ENCODE measurements around the gene ZNF560.

Gene ZNF560

GRCh38 chr19:9528757-9529336, 30.4 kb upstream of the ZNF560 start:
- no peak for TF ChIP-seq CTCF (IDR thresholded peaks at IDR 0.05; ENCODE audit: low read depth, low read length)
- no peak overlapping the region for H3K4me3 ChIP-seq (ENCODE audit: low read depth, low read length)

- no peak for TF ChIP-seq CTCF (IDR thresholded peaks at IDR 0.05; ENCODE audit: low read depth, low read length)
- H3K4me3 ChIP-seq (ENCODE audit: low read depth, low read length) = no peak overlapping the region
Observed at GRCh38 chr19:9523885-9524474, 25.6 kb upstream of the ZNF560 start.

- no peak for TF ChIP-seq CTCF (IDR thresholded peaks at IDR 0.05; ENCODE audit: low read depth, low read length)
- no peak overlapping the region for H3K4me3 ChIP-seq (ENCODE audit: low read depth, low read length)
Observed at GRCh38 chr19:9507285-9507684, 8.9 kb upstream of the ZNF560 start.

DNA sequence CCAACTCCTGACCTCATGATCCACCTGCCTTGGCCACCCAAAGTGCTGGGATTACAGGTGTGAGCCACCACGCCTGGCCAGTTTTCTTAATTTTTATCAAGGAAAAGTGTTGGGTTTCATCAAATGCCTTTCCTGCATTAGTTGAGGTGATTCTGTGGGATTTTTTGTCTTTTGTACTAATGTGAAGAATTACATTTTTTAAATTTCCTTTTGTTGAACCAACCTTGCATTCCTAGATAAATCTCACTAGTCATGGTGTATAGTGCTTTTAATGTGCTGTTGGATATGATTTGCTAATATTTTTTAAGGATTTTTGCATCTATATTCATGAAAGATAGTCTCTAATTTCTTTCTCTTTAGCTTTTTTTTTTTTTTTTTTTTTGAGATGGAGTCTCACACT, 2.4 kb upstream of the ZNF560 start:
- no peak for TF ChIP-seq CTCF (IDR thresholded peaks at IDR 0.05; ENCODE audit: low read depth, low read length)

DNA sequence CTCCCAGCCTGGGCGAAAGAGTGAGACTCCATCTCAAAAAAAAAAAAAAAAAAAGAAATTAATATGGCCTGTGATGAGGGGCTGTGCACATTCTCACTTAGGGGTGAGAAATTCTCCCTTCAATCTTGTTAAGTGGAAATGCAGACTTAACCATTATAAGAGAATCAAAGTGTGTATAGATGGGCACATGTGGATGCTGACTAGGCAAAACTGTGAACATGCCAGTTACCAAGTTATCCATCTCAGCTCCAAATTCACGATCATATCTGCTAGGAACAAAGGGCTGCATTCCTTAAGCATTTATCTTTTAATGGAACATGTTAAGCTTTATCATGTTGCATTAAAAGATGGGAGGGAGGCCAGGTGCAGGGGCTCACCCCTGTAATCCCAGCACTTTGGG, 4.3 kb downstream of the ZNF560 start:
- H3K4me3 ChIP-seq (ENCODE audit: low read depth, low read length) = no peak overlapping the region
- no peak for TF ChIP-seq CTCF (IDR thresholded peaks at IDR 0.05; ENCODE audit: low read depth, low read length)

More for the DNA sequence above, 2.4 kb upstream of the ZNF560 start:
- no peak overlapping the region for H3K4me3 ChIP-seq (ENCODE audit: low read depth, low read length)

DNA sequence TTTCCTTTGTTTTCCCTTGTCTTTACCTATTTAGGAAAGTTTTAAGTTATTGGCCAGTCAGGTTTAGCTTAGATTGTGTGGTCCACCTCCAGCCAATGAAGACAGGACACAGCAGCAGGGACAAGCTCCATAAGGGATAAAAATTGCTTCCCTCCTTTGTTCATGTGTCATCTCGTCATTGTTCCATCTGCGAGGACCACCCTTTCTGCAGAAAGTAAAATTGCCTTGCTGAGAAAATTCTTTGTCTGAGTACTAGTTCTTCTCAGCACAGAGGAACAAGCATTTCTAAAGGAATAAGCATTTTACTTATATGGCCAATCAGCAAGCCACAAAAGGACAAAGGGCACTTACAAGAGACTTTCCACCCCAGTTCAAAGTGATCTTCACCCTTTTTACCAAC, 11.4 kb downstream of the ZNF560 start:
- H3K4me3 ChIP-seq (ENCODE audit: low read depth, low read length) = no peak overlapping the region

More for the DNA sequence above, 11.4 kb downstream of the ZNF560 start:
- TF ChIP-seq CTCF (IDR thresholded peaks at IDR 0.05; ENCODE audit: low read depth, low read length) = no peak
